H1 (cell line): ENCODE data around the gene ADAM12. TPM values are rescaled to one million over a fixed set of nuclear protein-coding genes. Genes with fewer than 3 reads are reported as not detected.

Experiments used
- CTCF ChIA-PET: fragments of 300-600 bp; sonication (Branson Sonifier 250); formaldehyde crosslinking; loops from one replicate; lab custom pipeline; 2021; ENCODE audit not compliant: partially characterized antibody; lab: Charles Lee
- POLR2A ChIA-PET: fragments of 300-600 bp; sonication (Branson Sonifier 250); formaldehyde crosslinking; loops from one replicate; lab custom pipeline; 2021; ENCODE audit warnings: inconsistent platforms; ENCODE audit not compliant: partially characterized antibody; lab: Charles Lee
- DNase-seq, 2 experiments: peaks; one replicate each; pipeline versions ENCODE4 v3.0.0 to v3.0.0-alpha.2; 2010 to 2022; ENCODE audit warnings: low spot score in 2 of 2, low read depth in 1 of 2, mixed read lengths in 1 of 2
- FAIRE-seq: peaks from 2 replicates; lab custom pipeline; 2011; peaks lifted over from hg19 to GRCh38; lab: Jason Lieb, UNC
- H2AFZ ChIP-seq: 2 replicates; pipeline ENCODE4 v1.8.1; 2012; ENCODE audit warnings: low read length, inconsistent platforms
- H2AK5ac ChIP-seq: 2 replicates; pipeline ENCODE4 v1.6.1; 2013; ENCODE audit warnings: low read depth, low read length
- H2BK120ac ChIP-seq: replicated peaks from 2 replicates; pipeline ENCODE3; 2013; ENCODE audit warnings: low read depth, low read length, inconsistent platforms
- H2BK12ac ChIP-seq: 2 replicates; pipeline ENCODE4 v1.6.1; 2013; ENCODE audit warnings: low read depth, low read length
- H2BK15ac ChIP-seq: 2 replicates; pipeline ENCODE4 v1.6.1; 2013; ENCODE audit warnings: low read length
- H2BK20ac ChIP-seq: 2 replicates; pipeline ENCODE4 v1.6.1; 2013; ENCODE audit warnings: low read length
- H2BK5ac ChIP-seq: 2 replicates; pipeline ENCODE4 v1.6.1; 2013; ENCODE audit warnings: low read depth, low read length
- H3K14ac ChIP-seq: 2 replicates; pipeline ENCODE4 v1.6.1; 2013; ENCODE audit warnings: inconsistent platforms; ENCODE audit not compliant: insufficient read length
- H3K18ac ChIP-seq: 2 replicates; pipeline ENCODE4 v1.6.1; 2013; ENCODE audit warnings: low read length; ENCODE audit errors: extremely low read depth
- H3K23ac ChIP-seq: 2 replicates; pipeline ENCODE4 v1.6.1; 2013; ENCODE audit warnings: inconsistent platforms; ENCODE audit not compliant: insufficient read length
- H3K23me2 ChIP-seq: 2 replicates; pipeline ENCODE4 v1.6.1; 2013; ENCODE audit warnings: low read depth, low read length
- H3K27ac ChIP-seq: 2 replicates; pipeline ENCODE4 v1.6.1; 2011; ENCODE audit warnings: low read depth, low read length, inconsistent platforms
- H3K27me3 ChIP-seq, 4 experiments: replicated peaks in 1 of 4; 1 replicate in 1 of 4; 2 replicates in 3 of 4; pipeline versions ENCODE4 v1.6.1 to v1.8.1; 2011 to 2013; ENCODE audit warnings: low read length in 3 of 4, mild to moderate bottlenecking in 3 of 4, inconsistent platforms in 2 of 4, mixed read lengths in 2 of 4, moderate library complexity in 1 of 4; ENCODE audit not compliant: control insufficient read depth in 3 of 4, insufficient read depth in 3 of 4; ENCODE audit errors: extremely low read depth in 1 of 4
- H3K36me3 ChIP-seq, 4 experiments: 2 replicates each; pipeline versions ENCODE4 v1.6.1 to v1.8.1; 2011 to 2013; ENCODE audit warnings: mild to moderate bottlenecking in 4 of 4, low read length in 3 of 4, moderate library complexity in 2 of 4, control low read depth in 1 of 4, inconsistent platforms in 1 of 4; ENCODE audit not compliant: insufficient read depth in 4 of 4, control insufficient read depth in 2 of 4
- H3K4ac ChIP-seq: replicated peaks from 2 replicates; pipeline ENCODE3; 2013; ENCODE audit warnings: low read length, low read depth, mixed read lengths, inconsistent platforms; ENCODE audit not compliant: insufficient read length
- H3K4me1 ChIP-seq, 4 experiments: replicated peaks in 1 of 4; 1 replicate in 1 of 4; 2 replicates in 3 of 4; pipeline versions ENCODE4 v1.6.1 to v1.8.1; 2011 to 2013; ENCODE audit warnings: low read length in 3 of 4, inconsistent platforms in 2 of 4, mixed read lengths in 1 of 4; ENCODE audit not compliant: insufficient read depth in 4 of 4, control insufficient read depth in 3 of 4
- H3K4me2 ChIP-seq, 2 experiments: 2 replicates each; pipeline versions ENCODE4 v1.6.1 to v1.8.1; 2011 to 2013; ENCODE audit warnings: low read depth in 2 of 2, low read length in 2 of 2, control low read depth in 1 of 2, inconsistent platforms in 1 of 2, mild to moderate bottlenecking in 1 of 2; ENCODE audit not compliant: insufficient read depth in 1 of 2
- H3K4me3 ChIP-seq, 4 experiments: fragments of 200-600, 300-600 bp in 1 of 4; sonication (generic), shearing (Covaris generic), sonication (Bioruptor Twin) in 1 of 4; 2 replicates each; pipeline versions ENCODE4 v1.5.1 to v1.8.1; 2011 to 2016; ENCODE audit warnings: low read length in 4 of 4, low read depth in 3 of 4, control low read depth in 2 of 4, inconsistent platforms in 2 of 4, mild to moderate bottlenecking in 2 of 4, mixed read lengths in 1 of 4, moderate library complexity in 1 of 4; ENCODE audit not compliant: insufficient read depth in 2 of 4; ENCODE audit errors: extremely low read depth in 1 of 4
- H3K56ac ChIP-seq: replicated peaks from 2 replicates; pipeline ENCODE3; 2013; ENCODE audit warnings: low read depth, mild to moderate bottlenecking, mixed read lengths, low read length, inconsistent platforms; ENCODE audit not compliant: insufficient read length
- H3K79me1 ChIP-seq: 2 replicates; pipeline ENCODE4 v1.6.1; 2013; ENCODE audit warnings: low read depth, low read length, control low read depth
- H3K79me2 ChIP-seq, 2 experiments: 2 replicates each; pipeline versions ENCODE4 v1.6.1 to v1.8.1; 2012 to 2013; ENCODE audit warnings: low read length in 2 of 2, mild to moderate bottlenecking in 2 of 2, inconsistent platforms in 1 of 2; ENCODE audit not compliant: insufficient read depth in 2 of 2, control insufficient read depth in 1 of 2
- H3K9ac ChIP-seq, 4 experiments: replicated peaks in 1 of 4; 1 replicate in 1 of 4; 2 replicates in 3 of 4; pipeline versions ENCODE4 v1.6.1 to v1.8.1; 2011 to 2013; ENCODE audit warnings: low read depth in 3 of 4, low read length in 3 of 4, control low read depth in 2 of 4, mild to moderate bottlenecking in 2 of 4, moderate library complexity in 2 of 4, inconsistent platforms in 1 of 4; ENCODE audit errors: extremely low read depth in 1 of 4
- H3K9me3 ChIP-seq, 2 experiments: 2 replicates each; pipeline versions ENCODE4 v1.6.1 to v1.8.1; 2012 to 2013; ENCODE audit warnings: mild to moderate bottlenecking in 2 of 2, moderate library complexity in 2 of 2, control low read depth in 1 of 2, inconsistent platforms in 1 of 2, low read depth in 1 of 2, low read length in 1 of 2, mixed read lengths in 1 of 2; ENCODE audit not compliant: insufficient read depth in 2 of 2
- H4K20me1 ChIP-seq, 2 experiments: replicated peaks in 1 of 2; 2 replicates each; pipeline versions ENCODE3 to v1.8.1; 2011 to 2013; ENCODE audit warnings: inconsistent platforms in 2 of 2, low read length in 2 of 2, mild to moderate bottlenecking in 1 of 2; ENCODE audit not compliant: insufficient read depth in 2 of 2, control insufficient read depth in 1 of 2
- H4K5ac ChIP-seq: 2 replicates; pipeline ENCODE4 v1.6.1; 2013; ENCODE audit warnings: low read length, low read depth, mixed read lengths, inconsistent platforms; ENCODE audit not compliant: insufficient read length
- H4K8ac ChIP-seq: 2 replicates; pipeline ENCODE4 v1.8.0; 2013; ENCODE audit warnings: mild to moderate bottlenecking, moderate library complexity, low read length, inconsistent platforms; ENCODE audit not compliant: insufficient read depth; ENCODE audit errors: extremely low read depth
- H4K91ac ChIP-seq: replicated peaks from 2 replicates; pipeline ENCODE3; 2013; ENCODE audit warnings: low read length, mixed read lengths, inconsistent platforms; ENCODE audit not compliant: insufficient read length
- CEBPB ChIP-seq: IDR thresholded peaks from 2 replicates; pipeline ENCODE4 v1.6.1; 2012; ENCODE audit warnings: low read depth, low read length
- JUND ChIP-seq: IDR thresholded peaks from 2 replicates; pipeline ENCODE4 v1.6.1; 2011; ENCODE audit warnings: mild to moderate bottlenecking, improper control_type of control experiment, low read length
- KDM4A ChIP-seq: IDR thresholded peaks from one replicate; pipeline ENCODE4 v1.7.1; 2012; ENCODE audit warnings: low read depth, mild to moderate bottlenecking, moderate library complexity, low read length, inconsistent platforms; ENCODE audit not compliant: severe bottlenecking
- NANOG ChIP-seq: IDR thresholded peaks from 2 replicates; pipeline ENCODE4 v1.6.1; 2011; ENCODE audit warnings: low read length, low read depth, mild to moderate bottlenecking, inconsistent platforms; ENCODE audit not compliant: insufficient read depth, poor library complexity, severe bottlenecking
- POLR2AphosphoS5 ChIP-seq: IDR thresholded peaks from 2 replicates; pipeline ENCODE4 v1.6.1; 2011; ENCODE audit warnings: low read depth, low read length
- RBBP5 ChIP-seq: IDR thresholded peaks from 2 replicates; pipeline ENCODE4 v1.7.1; 2012; ENCODE audit warnings: low read depth, mild to moderate bottlenecking, inconsistent platforms, low read length, moderate library complexity, borderline replicate concordance
- RNF2 ChIP-seq: fragments of 200-900, 300-1000 bp; sonication (generic); IDR thresholded peaks from 2 replicates; pipeline ENCODE4 v1.7.1; 2016; ENCODE audit warnings: borderline replicate concordance, low read depth, mild to moderate bottlenecking, antibody characterized with exemption, low read length; ENCODE audit not compliant: poor library complexity, severe bottlenecking; ENCODE audit errors: missing control alignments
- SIN3A ChIP-seq, 2 experiments: IDR thresholded peaks in 1 of 2; conservative IDR thresholded peaks in 1 of 2; 2 replicates each; pipeline ENCODE4 v1.6.1; 2011 to 2012; ENCODE audit warnings: low read length in 2 of 2, improper control_type of control experiment in 1 of 2, low read depth in 1 of 2, mild to moderate bottlenecking in 1 of 2
- SIX5 ChIP-seq: IDR thresholded peaks from 2 replicates; pipeline ENCODE4 v1.6.1; 2011; ENCODE audit warnings: mild to moderate bottlenecking, low read depth, low read length
- SP2 ChIP-seq: IDR thresholded peaks from 2 replicates; pipeline ENCODE4 v1.6.1; 2012; ENCODE audit warnings: mild to moderate bottlenecking, low read length, inconsistent platforms
- SRF ChIP-seq: IDR thresholded peaks from 2 replicates; pipeline ENCODE4 v1.6.1; 2011; ENCODE audit warnings: mild to moderate bottlenecking, low read depth, low read length, moderate library complexity
- SUZ12 ChIP-seq: fragments of 200-600 bp; sonication (generic); IDR thresholded peaks from 2 replicates; pipeline ENCODE4 v1.6.1; 2012; ENCODE audit warnings: mild to moderate bottlenecking, inconsistent platforms, low read length, moderate library complexity, mixed read lengths
- TAF7 ChIP-seq: optimal IDR thresholded peaks from 2 replicates; pipeline ENCODE3; 2011; ENCODE audit warnings: low read depth, mild to moderate bottlenecking, inconsistent platforms, low read length, moderate library complexity, borderline replicate concordance
- TBP ChIP-seq: IDR thresholded peaks from 2 replicates; pipeline ENCODE4 v1.6.1; 2011; ENCODE audit warnings: low read depth, low read length, improper control_type of control experiment
- TEAD4 ChIP-seq: IDR thresholded peaks from 2 replicates; pipeline ENCODE4 v1.6.1; 2012; ENCODE audit warnings: low read depth, low read length, inconsistent platforms, mixed read lengths
- WGBS, 2 experiments: shearing (Covaris generic) in 1 of 2; methylation state at CpG; one replicate each; pipeline versions ENCODE4 v1.1.6 to v1.1.7; 2013 to 2015; ENCODE audit warnings: low lambda C conversion rate in 2 of 2, mixed read lengths in 2 of 2, inconsistent platforms in 1 of 2, low coverage in 1 of 2, missing lambda C conversion rate in 1 of 2; ENCODE audit not compliant: insufficient replicate concordance in 2 of 2, insufficient coverage in 1 of 2, insufficient read length in 1 of 2; ENCODE audit errors: extremely low coverage in 1 of 2, missing lambda C conversion rate in 1 of 2; 5-methylcytosine and 5-hydroxymethylcytosine counted together
- polyA plus RNA-seq, 7 experiments: library from polyadenylated mRNA; depleted of rRNA in 3 of 7; stranded (reverse) in 5 of 7; unstranded in 2 of 7; fragments of >200 nt in 5 of 7; fragments of 200-250 nt in 2 of 7; gene quantifications; 1 replicate in 5 of 7; 2 replicates in 1 of 7; 4 replicates in 1 of 7; pipeline versions ENCODE4 v1.2.1 to v1.2.3, GENCODE V29; 2011 to 2013; ENCODE audit warnings: missing spikeins in 2 of 7, mixed read lengths in 2 of 7
- total RNA-seq: library from RNA; stranded (reverse); fragmentation: NEBNext Ultra II Directional; extraction: Animal tissue kit (Norgen Biotek cat#: 25700); gene quantifications from 2 replicates; pipeline ENCODE4 v1.2.1, GENCODE V29; 2021

ADAM12 gene
- total and polyA plus RNA-seq, 2 of the 8 experiments (the other 6 are each of a cell fraction or from before 2014, with no cell fraction given), result 0.07 to 0.17 TPM

- H2BK12ac ChIP-seq, result no peak overlapping the region
- no peaks in the 10 kb centered on the region for H3K36me3 ChIP-seq
- no peak overlapping the region for H4K8ac ChIP-seq
- no peak overlapping the region for H3K18ac ChIP-seq
- no peak overlapping the region for H3K4me3 ChIP-seq
- ChIA-PET CTCF (no interaction called here), POLR2A (no interaction called here)
- FAIRE-seq, result no peak
- no peaks in the 10 kb centered on the region for H3K79me2 ChIP-seq
- 86% methylated on average over 9 of the region's 9 CpGs; no CpG with 5 or more reads in 1 of the 2 experiments for WGBS, 2 experiments
- H3K4ac ChIP-seq, result no peak overlapping the region
- H2BK15ac ChIP-seq, result no peak overlapping the region
- no peak overlapping the region for H3K27ac ChIP-seq
- no peak overlapping the region for H3K4me2 ChIP-seq
- no peak for DNase-seq
- H4K91ac ChIP-seq, result no peak overlapping the region
- H4K20me1 ChIP-seq, result no peaks in the 10 kb centered on the region
- H3K14ac ChIP-seq, result no peak overlapping the region
- no peak overlapping the region for H4K5ac ChIP-seq
- H2AK5ac ChIP-seq, result no peak overlapping the region
- H3K4me1 ChIP-seq, result no peaks in the 10 kb centered on the region
- H3K27me3 ChIP-seq, result no peaks in the 10 kb centered on the region
- H3K9me3 ChIP-seq, result no peaks in the 10 kb centered on the region
- H2BK120ac ChIP-seq, result no peak overlapping the region
- H3K79me1 ChIP-seq, result no peaks in the 10 kb centered on the region
- no peak overlapping the region for H3K9ac ChIP-seq
- H3K23ac ChIP-seq, result no peak overlapping the region
- no peak overlapping the region for H3K56ac ChIP-seq
- H2AFZ ChIP-seq, result no peak overlapping the region
- no peaks in the 10 kb centered on the region for H3K23me2 ChIP-seq
- no peak overlapping the region for H2BK20ac ChIP-seq
- H2BK5ac ChIP-seq, result no peak overlapping the region
- TF ChIP-seq SIX5 (no peak), TEAD4 (no peak), JUND (no peak), SUZ12 (no peak), POLR2AphosphoS5 (no peak), CEBPB (no peak), TBP (no peak), NANOG (no peak), SP2 (no peak), TAF7 (no peak), KDM4A (no peak), SIN3A (conservative IDR thresholded peaks at IDR 0.05 in 1 of 2, IDR thresholded peaks at IDR 0.05 in 1 of 2; ENCODE audit: low read depth in 1 of 2, low read length in 2 of 2) (no peak), RNF2 (no peak), RBBP5 (no peak), SRF (no peak)
Observed at GRCh38 chr10:126197036-126197543, 191.2 kb downstream of the ADAM12 start.
